ENCODE measurements around the gene CFAP300.
A peak's percentile ranks its signal among the peaks of the same experiment; 100 is the strongest.

CFAP300 gene

DNA sequence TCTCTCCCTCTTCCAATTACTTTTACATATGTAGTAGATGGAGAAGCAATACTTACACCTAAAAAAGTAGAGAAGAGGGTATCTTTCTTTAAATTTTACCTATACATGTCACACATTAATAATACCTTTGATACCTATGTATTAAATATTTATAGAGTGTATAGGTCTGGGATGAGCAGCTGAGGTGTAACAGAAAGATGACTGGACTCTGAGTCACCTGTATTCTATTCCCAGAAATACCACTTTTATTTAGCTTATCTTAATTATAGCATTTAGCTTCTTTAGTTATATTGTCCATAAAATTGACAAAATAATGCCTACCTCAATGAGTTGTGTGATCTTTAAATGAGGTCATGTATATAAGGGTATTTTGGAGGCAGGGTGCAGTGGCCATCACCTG is 32.4 kb downstream of the CFAP300 start:
- no peaks in the 10 kb centered on the region for H3K36me3 ChIP-seq (ENCODE audit: insufficient read depth, low read length)
- H3K27ac ChIP-seq (ENCODE audit: low read depth, low read length): no peak overlapping the region
- no peak overlapping the region for H3K9ac ChIP-seq (ENCODE audit: low read length)
- no peaks in the 10 kb centered on the region for H3K9me3 ChIP-seq (ENCODE audit: low read length)
- no peaks in the 10 kb centered on the region for H3K4me1 ChIP-seq (ENCODE audit: insufficient read depth, low read length)
- H3K4me3 ChIP-seq (ENCODE audit: low read depth in 1 of 2, low read length in 2 of 2): no peak overlapping the region
- H3K27me3 ChIP-seq (ENCODE audit: control insufficient read depth in 1 of 2, insufficient read depth in 2 of 2, low read length in 2 of 2): no peaks in the 10 kb centered on the region

DNA sequence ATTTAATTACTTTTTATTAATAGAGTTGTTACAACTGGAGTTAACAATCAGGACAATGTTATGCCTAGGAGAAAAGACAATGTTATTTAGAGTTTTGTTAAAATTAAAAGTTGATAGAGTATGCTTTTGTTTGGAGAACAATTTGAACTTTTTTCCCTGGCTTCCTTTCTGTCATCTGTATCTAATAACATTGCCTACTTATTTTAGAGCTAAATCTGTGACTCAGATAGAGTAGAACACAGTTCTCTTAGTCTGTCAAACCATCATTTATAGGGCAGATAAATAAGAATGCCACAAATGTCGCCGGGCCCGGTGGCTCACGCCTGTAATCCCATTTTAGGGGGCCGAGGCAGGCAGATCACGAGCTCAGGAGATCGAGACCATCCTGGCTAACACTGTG is 34.1 kb downstream of the CFAP300 start:
- Histone ChIP-seq H3K27ac (ENCODE audit: low read depth, low read length) (no peak overlapping the region), H3K4me1 (ENCODE audit: insufficient read depth, low read length) (no peaks in the 10 kb centered on the region), H3K36me3 (ENCODE audit: insufficient read depth, low read length) (no peaks in the 10 kb centered on the region), H3K4me3 (ENCODE audit: low read depth in 1 of 2, low read length in 2 of 2) (no peak overlapping the region), H3K9ac (ENCODE audit: low read length) (no peak overlapping the region), H3K27me3 (ENCODE audit: control insufficient read depth in 1 of 2, insufficient read depth in 2 of 2, low read length in 2 of 2) (no peaks in the 10 kb centered on the region), H3K9me3 (ENCODE audit: low read length) (no peaks in the 10 kb centered on the region)

DNA sequence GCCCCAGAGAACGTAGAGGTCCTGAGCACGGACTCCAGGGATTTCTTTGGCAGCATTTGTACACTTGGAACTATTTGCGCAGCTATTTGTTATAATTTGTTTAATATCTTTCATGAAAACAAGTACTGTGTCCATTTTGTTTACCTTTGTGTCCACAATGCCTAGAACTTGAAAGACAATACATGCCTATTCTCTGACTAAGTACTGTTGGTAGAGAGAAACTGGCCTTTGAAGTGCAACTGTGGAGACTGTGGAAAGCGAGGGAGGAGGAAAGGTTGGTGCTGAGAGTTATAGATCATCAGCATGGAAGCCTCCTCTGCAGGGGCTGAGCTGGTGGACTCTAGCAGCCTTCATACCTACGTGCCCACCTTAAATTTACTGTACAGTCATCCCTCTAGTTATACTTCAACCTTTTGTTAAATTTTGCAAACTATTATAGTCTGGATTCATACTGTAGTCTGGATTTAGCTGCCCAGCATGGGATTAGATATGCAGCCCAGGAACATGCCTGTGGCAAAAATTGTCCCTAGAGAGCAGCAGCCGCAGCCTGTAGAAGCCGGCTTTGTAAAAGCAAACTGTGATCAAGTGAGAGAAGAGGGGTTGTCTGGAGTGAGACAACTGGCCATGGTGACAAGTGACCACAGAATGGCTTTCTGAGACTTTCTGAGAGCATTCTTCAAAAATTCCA is 38.8 kb downstream of the CFAP300 start:
- Histone ChIP-seq H3K27me3 (ENCODE audit: control insufficient read depth in 1 of 2, insufficient read depth in 2 of 2, low read length in 2 of 2) (no peaks in the 10 kb centered on the region), H3K4me3 (ENCODE audit: low read depth in 1 of 2, low read length in 2 of 2) (no peak overlapping the region), H3K27ac (ENCODE audit: low read depth, low read length) (no peak overlapping the region), H3K4me1 (ENCODE audit: insufficient read depth, low read length) (no peaks in the 10 kb centered on the region), H3K9me3 (ENCODE audit: low read length) (no peaks in the 10 kb centered on the region), H3K9ac (ENCODE audit: low read length) (no peak overlapping the region), H3K36me3 (ENCODE audit: insufficient read depth, low read length) (no peaks in the 10 kb centered on the region)

DNA sequence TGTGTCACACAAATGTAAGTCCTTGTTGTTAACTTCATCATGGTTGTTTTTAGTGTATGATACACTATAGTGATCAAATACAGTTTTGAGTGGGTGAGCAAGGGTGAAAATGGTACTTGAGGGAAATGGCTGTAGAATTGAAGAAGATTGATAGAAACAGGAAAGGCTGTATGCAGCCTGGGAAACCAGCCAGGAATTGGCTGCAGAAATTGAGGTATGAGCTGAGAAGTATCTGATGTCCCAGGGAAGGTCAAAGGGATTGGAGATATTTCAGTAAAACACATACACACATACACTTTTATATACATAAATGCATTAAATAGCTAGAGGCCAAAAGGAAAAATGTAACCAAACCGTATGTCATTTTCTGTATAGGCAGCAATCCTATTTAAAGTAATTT is 49.9 kb downstream of the CFAP300 start:
- H3K9me3 ChIP-seq (ENCODE audit: low read length): no peaks in the 10 kb centered on the region
- H3K4me3 ChIP-seq (ENCODE audit: low read depth in 1 of 2, low read length in 2 of 2): no peak overlapping the region
- no peak overlapping the region for H3K27ac ChIP-seq (ENCODE audit: low read depth, low read length)
- no peaks in the 10 kb centered on the region for H3K27me3 ChIP-seq (ENCODE audit: control insufficient read depth in 1 of 2, insufficient read depth in 2 of 2, low read length in 2 of 2)
- no peak overlapping the region for H3K9ac ChIP-seq (ENCODE audit: low read length)
- no peaks in the 10 kb centered on the region for H3K36me3 ChIP-seq (ENCODE audit: insufficient read depth, low read length)
- no peaks in the 10 kb centered on the region for H3K4me1 ChIP-seq (ENCODE audit: insufficient read depth, low read length)

- H3K4me1 ChIP-seq (ENCODE audit: insufficient read depth, low read length): no peaks in the 10 kb centered on the region
- no peaks in the 10 kb centered on the region for H3K27me3 ChIP-seq (ENCODE audit: control insufficient read depth in 1 of 2, insufficient read depth in 2 of 2, low read length in 2 of 2)
- H3K4me3 ChIP-seq (ENCODE audit: low read depth in 1 of 2, low read length in 2 of 2): no peak overlapping the region
- H3K9me3 ChIP-seq (ENCODE audit: low read length): no peaks in the 10 kb centered on the region
- H3K36me3 ChIP-seq (ENCODE audit: insufficient read depth, low read length): no peaks in the 10 kb centered on the region
- H3K27ac ChIP-seq (ENCODE audit: low read depth, low read length): no peak overlapping the region
- no peak overlapping the region for H3K9ac ChIP-seq (ENCODE audit: low read length)
Measured at GRCh38 chr11:102099755-102100154, 52.5 kb downstream of the CFAP300 start.

DNA sequence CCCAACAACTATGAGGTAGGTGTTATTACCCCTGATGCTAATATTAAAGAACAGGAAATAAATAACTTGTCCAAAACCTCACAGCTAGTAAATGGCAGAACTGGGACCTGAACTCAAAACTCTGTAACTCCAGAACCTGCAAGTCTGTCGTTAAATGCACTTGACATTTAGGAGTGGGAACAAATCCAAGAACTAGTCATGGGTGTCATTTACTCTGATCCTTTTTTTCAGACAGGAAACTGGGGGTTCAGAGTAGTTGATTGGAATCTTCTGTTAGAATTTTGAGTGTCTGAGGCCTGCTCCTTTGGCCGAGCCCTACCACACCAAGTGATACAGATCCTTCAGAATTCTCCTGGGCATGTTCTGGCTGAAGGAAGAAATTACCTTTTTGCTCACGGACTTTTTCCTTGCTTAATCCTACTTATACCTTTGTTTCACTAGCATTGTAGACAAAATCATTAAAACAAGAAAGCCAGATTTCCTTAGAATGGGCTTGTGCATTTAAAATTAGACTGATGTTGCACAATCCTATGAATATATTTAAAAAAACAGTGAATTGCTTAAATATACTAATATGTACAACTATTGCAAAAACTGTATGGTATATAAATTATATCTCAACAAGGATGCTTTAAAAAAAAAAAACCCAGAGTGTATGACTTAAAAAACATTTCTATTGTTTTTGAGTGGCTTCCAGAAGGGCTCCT is 61.6 kb downstream of the CFAP300 start:
- no peaks in the 10 kb centered on the region for H3K36me3 ChIP-seq (ENCODE audit: insufficient read depth, low read length)
- H3K27me3 ChIP-seq (ENCODE audit: control insufficient read depth in 1 of 2, insufficient read depth in 2 of 2, low read length in 2 of 2): no peaks in the 10 kb centered on the region
- peak overlapping the region; percentile 71 for H3K9ac ChIP-seq (ENCODE audit: low read length)
- H3K4me3 ChIP-seq (ENCODE audit: low read depth in 1 of 2, low read length in 2 of 2): peak overlapping the region in 1 of 2 donors; percentile 91
- H3K4me1 ChIP-seq (ENCODE audit: insufficient read depth, low read length): peaks cover 14% of the 10 kb centered on the region
- peak overlapping the region; percentile 95 for H3K27ac ChIP-seq (ENCODE audit: low read depth, low read length)
- H3K9me3 ChIP-seq (ENCODE audit: low read length): no peaks in the 10 kb centered on the region

- H3K9ac ChIP-seq (ENCODE audit: low read length): peak within 1 kb of the TSS; percentile 92
- no peaks in the 10 kb centered on the region for H3K27me3 ChIP-seq (ENCODE audit: control insufficient read depth in 1 of 2, insufficient read depth in 2 of 2, low read length in 2 of 2)
- no peaks in the 10 kb centered on the region for H3K9me3 ChIP-seq (ENCODE audit: low read length)
- H3K4me3 ChIP-seq (ENCODE audit: low read depth in 1 of 2, low read length in 2 of 2): peak within 1 kb of the TSS; percentile 78 to 91
- peaks cover 17% of the 10 kb centered on the region for H3K4me1 ChIP-seq (ENCODE audit: insufficient read depth, low read length)
- peak within 1 kb of the TSS; percentile 95 for H3K27ac ChIP-seq (ENCODE audit: low read depth, low read length)
- H3K36me3 ChIP-seq (ENCODE audit: insufficient read depth, low read length): no peaks in the 10 kb centered on the region
Measured at GRCh38 chr11:102109896-102110760, 62.9 kb downstream of the CFAP300 start, which contains the start of gene YAP1. TSS of gene YAP1 (plus strand) at chr11:102110447. CDS start at chr11:102110849, 402 bp downstream.

GRCh38 chr11:102110761-102111010 is 63.4 kb downstream of the CFAP300 start:
- Histone ChIP-seq H3K9ac (ENCODE audit: low read length) (peak overlapping the region; percentile 92), H3K9me3 (ENCODE audit: low read length) (no peaks in the 10 kb centered on the region), H3K4me1 (ENCODE audit: insufficient read depth, low read length) (peaks cover 21% of the 10 kb centered on the region), H3K36me3 (ENCODE audit: insufficient read depth, low read length) (no peaks in the 10 kb centered on the region), H3K4me3 (ENCODE audit: low read depth in 1 of 2, low read length in 2 of 2) (peak overlapping the region; percentile 78 to 91), H3K27me3 (ENCODE audit: control insufficient read depth in 1 of 2, insufficient read depth in 2 of 2, low read length in 2 of 2) (no peaks in the 10 kb centered on the region), H3K27ac (ENCODE audit: low read depth, low read length) (peak overlapping the region; percentile 95)

DNA sequence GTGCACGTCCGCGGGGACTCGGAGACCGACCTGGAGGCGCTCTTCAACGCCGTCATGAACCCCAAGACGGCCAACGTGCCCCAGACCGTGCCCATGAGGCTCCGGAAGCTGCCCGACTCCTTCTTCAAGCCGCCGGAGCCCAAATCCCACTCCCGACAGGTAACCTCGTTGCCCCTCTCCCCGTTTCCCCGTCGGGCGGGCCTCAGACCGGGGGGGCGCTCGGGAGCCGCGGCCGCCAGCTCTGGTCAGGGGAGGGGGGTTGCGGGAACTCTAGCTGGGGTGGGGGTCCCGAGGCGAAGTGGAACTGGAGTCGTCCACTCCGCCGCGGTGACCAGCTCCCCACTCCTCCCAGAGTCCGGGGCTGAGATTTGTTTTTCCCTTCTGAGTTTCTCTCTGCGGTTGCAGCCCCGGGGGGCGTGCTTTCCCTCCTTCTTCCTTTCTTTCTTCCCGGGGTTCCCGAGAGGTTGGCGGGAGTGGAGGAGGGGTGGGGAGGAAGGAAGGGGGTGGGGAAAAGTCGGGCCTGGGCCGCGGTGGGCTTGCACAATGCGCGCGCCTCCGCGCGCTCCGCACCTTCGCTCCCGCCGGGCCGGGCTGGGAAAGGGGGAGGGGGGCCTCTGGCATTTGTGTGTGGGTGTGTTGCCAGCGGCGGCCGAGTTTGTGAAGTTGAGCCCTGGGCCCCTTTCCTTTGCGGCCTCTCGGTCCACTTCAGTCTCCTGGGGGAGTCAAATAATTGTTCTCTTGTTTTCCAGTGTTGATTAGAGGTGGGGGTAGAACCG is 64.0 kb downstream of the CFAP300 start:
- H3K9ac ChIP-seq (ENCODE audit: low read length): peak overlapping the region; percentile 92
- no peaks in the 10 kb centered on the region for H3K9me3 ChIP-seq (ENCODE audit: low read length)
- peaks cover 27% of the 10 kb centered on the region for H3K4me1 ChIP-seq (ENCODE audit: insufficient read depth, low read length)
- H3K27ac ChIP-seq (ENCODE audit: low read depth, low read length): peak overlapping the region; percentile 95
- H3K4me3 ChIP-seq (ENCODE audit: low read depth in 1 of 2, low read length in 2 of 2): peak overlapping the region; percentile 78 to 91
- H3K36me3 ChIP-seq (ENCODE audit: insufficient read depth, low read length): no peaks in the 10 kb centered on the region
- H3K27me3 ChIP-seq (ENCODE audit: control insufficient read depth in 1 of 2, insufficient read depth in 2 of 2, low read length in 2 of 2): no peaks in the 10 kb centered on the region

- Histone ChIP-seq H3K27me3 (ENCODE audit: control insufficient read depth in 1 of 2, insufficient read depth in 2 of 2, low read length in 2 of 2) (no peaks in the 10 kb centered on the region), H3K4me3 (ENCODE audit: low read depth in 1 of 2, low read length in 2 of 2) (peak overlapping the region; percentile 78 to 91), H3K4me1 (ENCODE audit: insufficient read depth, low read length) (peaks cover 34% of the 10 kb centered on the region)
Measured at GRCh38 chr11:102111787-102112508, 64.7 kb downstream of the CFAP300 start.

More at GRCh38 chr11:102111787-102112508, 64.7 kb downstream of the CFAP300 start:
- Histone ChIP-seq H3K27ac (ENCODE audit: low read depth, low read length) (peak overlapping the region; percentile 95), H3K9ac (ENCODE audit: low read length) (peak overlapping the region; percentile 92), H3K36me3 (ENCODE audit: insufficient read depth, low read length) (no peaks in the 10 kb centered on the region), H3K9me3 (ENCODE audit: low read length) (no peaks in the 10 kb centered on the region)

Data from muscle layer of colon (tissue), 2 donors.